ENCODE data around the gene TNFRSF13B.

TNFRSF13B gene

GRCh38 chr17:16936536-16937310 is 35.2 kb downstream of the TNFRSF13B start:
- no peak for DNase-seq

GRCh38 chr17:16935786-16936185 is 36.1 kb downstream of the TNFRSF13B start:
- no peak for DNase-seq

GRCh38 chr17:16935241-16935663 is 36.7 kb downstream of the TNFRSF13B start:
- no peak for DNase-seq

- no peak for DNase-seq
These were observed 37.1 kb downstream of the TNFRSF13B start for GRCh38 chr17:16934836-16935235.

- no peak for DNase-seq
These were observed 37.7 kb downstream of the TNFRSF13B start for GRCh38 chr17:16934133-16934795.

- DNase-seq: no peak
These were observed 38.4 kb downstream of the TNFRSF13B start for GRCh38 chr17:16933317-16934132.

- no peak for DNase-seq
These were observed 39.3 kb downstream of the TNFRSF13B start for GRCh38 chr17:16932611-16933010.

GRCh38 chr17:16932156-16932555 is 39.8 kb downstream of the TNFRSF13B start:
- no peak for DNase-seq

- DNase-seq: no peak
These were observed 40.4 kb downstream of the TNFRSF13B start for GRCh38 chr17:16931318-16932060.

- DNase-seq: no peak
These were observed 41.2 kb downstream of the TNFRSF13B start for GRCh38 chr17:16930571-16931317.

GRCh38 chr17:16929757-16930520 is 42.0 kb downstream of the TNFRSF13B start:
- no peak for DNase-seq

- DNase-seq: no peak
These were observed 42.8 kb downstream of the TNFRSF13B start for GRCh38 chr17:16929035-16929680.

GRCh38 chr17:16928406-16929034 is 43.4 kb downstream of the TNFRSF13B start:
- no peak for DNase-seq

- DNase-seq: no peak
These were observed 44.1 kb downstream of the TNFRSF13B start for GRCh38 chr17:16927641-16928321.

GRCh38 chr17:16926571-16927451 is 45.1 kb downstream of the TNFRSF13B start:
- no peak for DNase-seq

GRCh38 chr17:16926061-16926511 is 45.8 kb downstream of the TNFRSF13B start:
- DNase-seq: no peak

GRCh38 chr17:16925461-16926060 is 46.4 kb downstream of the TNFRSF13B start:
- no peak for DNase-seq
